Measurements from ENCODE around the gene ATP2A3.
A peak's percentile ranks its signal among the peaks of the same experiment; 100 is the strongest.
"Not testable (repeated sequence)": the region's sequence is repeated elsewhere in the genome, so short reads cannot be mapped to it uniquely, and the experiment has no call there.

ATP2A3 gene

GRCh38 chr17:3949418-3949817 is 14.8 kb downstream of the ATP2A3 start:
- no peak for DNase-seq (ENCODE audit: low read depth)
- TF ChIP-seq CTCF (conservative IDR thresholded peaks at IDR 0.05; ENCODE audit: low read depth, low read length): no peak
- no peak overlapping the region for H3K4me3 ChIP-seq (ENCODE audit: low read length)

- not testable (repeated sequence) for H3K4me3 ChIP-seq (ENCODE audit: low read length); DNase-seq (ENCODE audit: low read depth)
Observed at GRCh38 chr17:3948551-3948950, 15.7 kb downstream of the ATP2A3 start.

- TF ChIP-seq CTCF (conservative IDR thresholded peaks at IDR 0.05; ENCODE audit: low read depth, low read length): no peak
- no peak overlapping the region for H3K4me3 ChIP-seq (ENCODE audit: low read length)
- DNase-seq (ENCODE audit: low read depth): no peak
Observed at GRCh38 chr17:3947318-3947810, 16.9 kb downstream of the ATP2A3 start.

GRCh38 chr17:3946711-3947235 is 17.5 kb downstream of the ATP2A3 start:
- no peak for DNase-seq (ENCODE audit: low read depth)
- no peak for TF ChIP-seq CTCF (conservative IDR thresholded peaks at IDR 0.05; ENCODE audit: low read depth, low read length)
- H3K4me3 ChIP-seq (ENCODE audit: low read length): no peak overlapping the region

GRCh38 chr17:3944485-3945388 is 19.5 kb downstream of the ATP2A3 start:
- TF ChIP-seq CTCF (conservative IDR thresholded peaks at IDR 0.05; ENCODE audit: low read depth, low read length): no peak
- no peak for DNase-seq (ENCODE audit: low read depth)
- H3K4me3 ChIP-seq (ENCODE audit: low read length): peak overlapping the region; percentile 27

- no peak overlapping the region for H3K4me3 ChIP-seq (ENCODE audit: low read length)
- TF ChIP-seq CTCF (conservative IDR thresholded peaks at IDR 0.05; ENCODE audit: low read depth, low read length): no peak
- DNase-seq (ENCODE audit: low read depth): no peak
Observed at GRCh38 chr17:3943240-3943891, 20.9 kb downstream of the ATP2A3 start.

GRCh38 chr17:3940965-3941698 is 23.1 kb downstream of the ATP2A3 start:
- no peak overlapping the region for H3K4me3 ChIP-seq (ENCODE audit: low read length)
- TF ChIP-seq CTCF (conservative IDR thresholded peaks at IDR 0.05; ENCODE audit: low read depth, low read length): no peak
- DNase-seq (ENCODE audit: low read depth): no peak

Data from retinal pigment epithelial cell (primary cell).